Gastrocnemius medialis (tissue), 4 donors: ENCODE results near the gene CCL18. TPM values are rescaled to one million over a fixed set of nuclear protein-coding genes. Genes with fewer than 3 reads are reported as not detected.
"Not testable (repeated sequence)": the region's sequence is repeated elsewhere in the genome, so short reads cannot be mapped to it uniquely, and the experiment has no call there.

ENCODE experiments used
- ATAC-seq, 2 donors: fragments of 150-250 bp; one replicate each; pipeline ENCODE4 v1.9.1; 2016
- DNase-seq, 2 donors: peaks; one replicate each; pipeline ENCODE4 v3.0.0-alpha.2; 2019
- H3K27ac ChIP-seq, 4 donors: fragments of 200-600 bp; sonication (generic); 1 replicate in 1 of 4; 2 replicates in 3 of 4; pipeline ENCODE4 v1.5.1; 2016 to 2018; ENCODE audit warnings: mild to moderate bottlenecking in 2 of 4, moderate library complexity in 1 of 4
- H3K27me3 ChIP-seq, 3 donors: fragments of 200-600 bp; sonication (generic) in 2 of 3; 1 replicate in 1 of 3; 2 replicates in 2 of 3; pipeline versions ENCODE4 v1.5.1 to v1.6.0; 2016 to 2019; ENCODE audit warnings: mild to moderate bottlenecking in 1 of 3, moderate library complexity in 1 of 3
- H3K36me3 ChIP-seq, 2 donors: fragments of 200-600 bp; sonication (generic) in 1 of 2; one replicate each; pipeline ENCODE4 v1.5.1; 2017 to 2018
- H3K4me1 ChIP-seq, 2 donors: fragments of 200-600 bp; sonication (generic) in 1 of 2; one replicate each; pipeline ENCODE4 v1.5.1; 2016 to 2017; ENCODE audit warnings: mild to moderate bottlenecking in 2 of 2
- H3K4me3 ChIP-seq, 4 donors: fragments of 200-600 bp; sonication (generic) in 3 of 4; 1 replicate in 1 of 4; 2 replicates in 3 of 4; pipeline ENCODE4 v1.5.1; 2016 to 2019; ENCODE audit warnings: mild to moderate bottlenecking in 2 of 4
- H3K9me3 ChIP-seq, 3 donors: fragments of 200-600 bp; sonication (generic) in 2 of 3; 1 replicate in 1 of 3; 2 replicates in 2 of 3; pipeline ENCODE4 v1.5.1; 2016 to 2019
- CTCF ChIP-seq, 5 experiments: fragments of 450-650 bp in 3 of 5; fragments of 200-600 bp in 2 of 5; sonication (generic) in 2 of 5; IDR thresholded peaks in 4 of 5; conservative IDR thresholded peaks in 1 of 5; 1 replicate in 4 of 5; 2 replicates in 1 of 5; pipeline ENCODE4 v1.5.1; 2016 to 2019; ENCODE audit warnings: antibody characterized with exemption in 5 of 5, mild to moderate bottlenecking in 3 of 5, moderate library complexity in 3 of 5
- POLR2A ChIP-seq, 2 donors: fragments of 450-650 bp; IDR thresholded peaks; one replicate each; pipeline ENCODE4 v1.6.1; 2017; ENCODE audit warnings: antibody characterized with exemption in 2 of 2, mild to moderate bottlenecking in 2 of 2, moderate library complexity in 2 of 2
- in situ Hi-C, 4 donors: fragments of 200-750 bp; cut with MboI; loops; one replicate each; pipeline versions ENCODE4 v1.15.0 to v1.8.0; 2017; ENCODE audit warnings: low sequenced_read_pairs in 4 of 4
- intact Hi-C: fragments of 100-400 bp; cut with DNase I; formaldehyde crosslinking; loops from one replicate; pipeline ENCODE4 v1.15.1; 2023; ENCODE audit warnings: low total_unique reads
- total RNA-seq, 4 donors: library from RNA; depleted of rRNA; stranded (reverse); fragments of >200 nt; gene quantifications; one replicate each; pipeline versions ENCODE4 v1.1.0 to v1.2.3, GENCODE V29; 2016

Gene CCL18
- total RNA-seq, 4 donors from 2014 or later, result 0.71 to 4.1 TPM; not detected in 2

GRCh38 chr17:36088670-36089338 lies 24.7 kb downstream of the CCL18 start:
- ATAC-seq (no peak), DNase-seq (no peak)
- no peaks in the 10 kb centered on the region for H3K36me3 ChIP-seq
- no peaks in the 10 kb centered on the region for H3K4me1 ChIP-seq
- peaks cover 0 to 4% (median 0%) of the 10 kb centered on the region in 3 donors for H3K27me3 ChIP-seq
- H3K4me3 ChIP-seq, result no peak overlapping the region
- intact Hi-C loops (no loop called here), in situ Hi-C loops (no loop called here)
- no peak for TF ChIP-seq CTCF (IDR thresholded peaks at IDR 0.05 in 4 of 5, conservative IDR thresholded peaks at IDR 0.05 in 1 of 5)
- no peak for TF ChIP-seq POLR2A (IDR thresholded peaks at IDR 0.05)
- H3K9me3 ChIP-seq, result no peaks in the 10 kb centered on the region
- no peak overlapping the region for H3K27ac ChIP-seq

GRCh38 chr17:36089339-36089865 lies 25.3 kb downstream of the CCL18 start:
- Histone ChIP-seq H3K27ac (no peak overlapping the region), H3K4me3 (no peak overlapping the region), H3K27me3 (peaks cover 0 to 4% (median 0%) of the 10 kb centered on the region in 3 donors), H3K4me1 (no peaks in the 10 kb centered on the region), H3K36me3 (no peaks in the 10 kb centered on the region), H3K9me3 (no peaks in the 10 kb centered on the region)
- intact Hi-C loops, result no loop called here
- TF ChIP-seq POLR2A (IDR thresholded peaks at IDR 0.05) (no peak), CTCF (IDR thresholded peaks at IDR 0.05 in 4 of 5, conservative IDR thresholded peaks at IDR 0.05 in 1 of 5) (no peak)
- in situ Hi-C loops, result no loop called here
- no peak for ATAC-seq
- no peak for DNase-seq

- DNase-seq, result no peak
- H3K27ac ChIP-seq, result no peak within 1 kb of the TSS
- H3K4me3 ChIP-seq, result no peak within 1 kb of the TSS
- no peaks in the 10 kb centered on the region for H3K9me3 ChIP-seq
- in situ Hi-C loops, result no loop called here
- peak; percentile 39 to 42 for ATAC-seq
- intact Hi-C loops, result no loop called here
- H3K27me3 ChIP-seq, result peaks cover 0 to 4% (median 0%) of the 10 kb centered on the region in 3 donors
- TF ChIP-seq POLR2A (IDR thresholded peaks at IDR 0.05) (no peak), CTCF (IDR thresholded peaks at IDR 0.05 in 4 of 5, conservative IDR thresholded peaks at IDR 0.05 in 1 of 5) (no peak)
- H3K36me3 ChIP-seq, result no peaks in the 10 kb centered on the region
- no peaks in the 10 kb centered on the region for H3K4me1 ChIP-seq
Measured at GRCh38 chr17:36089888-36090836, 26.1 kb downstream of the CCL18 start, which contains the start of gene CCL3. Gene CCL3 (minus strand): TSS chr17:36090143. CDS start chr17:36090058, 85 bp downstream.

- no peaks in the 10 kb centered on the region for H3K4me1 ChIP-seq
- no peak for ATAC-seq
- no peaks in the 10 kb centered on the region for H3K36me3 ChIP-seq
- H3K27ac ChIP-seq, result no peak overlapping the region
- H3K9me3 ChIP-seq, result no peaks in the 10 kb centered on the region
- TF ChIP-seq CTCF (IDR thresholded peaks at IDR 0.05 in 4 of 5, conservative IDR thresholded peaks at IDR 0.05 in 1 of 5), result no peak
- TF ChIP-seq POLR2A (IDR thresholded peaks at IDR 0.05), result no peak
- DNase-seq, result no peak
- in situ Hi-C loops (no loop called here), intact Hi-C loops (no loop called here)
- H3K4me3 ChIP-seq, result no peak overlapping the region
- peaks cover 0 to 4% (median 0%) of the 10 kb centered on the region in 3 donors for H3K27me3 ChIP-seq
Measured at GRCh38 chr17:36092230-36092629, 28.2 kb downstream of the CCL18 start.

- H3K9me3 ChIP-seq, ATAC-seq, H3K27me3 ChIP-seq, H3K36me3 ChIP-seq, DNase-seq, intact Hi-C loops, H3K4me3 ChIP-seq, in situ Hi-C loops, H3K4me1 ChIP-seq, H3K27ac ChIP-seq: not testable (repeated sequence)
Measured at GRCh38 chr17:36092715-36093114, 28.6 kb downstream of the CCL18 start.
